ENCODE results near the gene CDC42BPG. TPM values are rescaled to one million over a fixed set of nuclear protein-coding genes. Genes with fewer than 3 reads are reported as not detected.

Gene CDC42BPG
- total RNA-seq, 1 donor from 2014 or later: 13.0 TPM

DNA sequence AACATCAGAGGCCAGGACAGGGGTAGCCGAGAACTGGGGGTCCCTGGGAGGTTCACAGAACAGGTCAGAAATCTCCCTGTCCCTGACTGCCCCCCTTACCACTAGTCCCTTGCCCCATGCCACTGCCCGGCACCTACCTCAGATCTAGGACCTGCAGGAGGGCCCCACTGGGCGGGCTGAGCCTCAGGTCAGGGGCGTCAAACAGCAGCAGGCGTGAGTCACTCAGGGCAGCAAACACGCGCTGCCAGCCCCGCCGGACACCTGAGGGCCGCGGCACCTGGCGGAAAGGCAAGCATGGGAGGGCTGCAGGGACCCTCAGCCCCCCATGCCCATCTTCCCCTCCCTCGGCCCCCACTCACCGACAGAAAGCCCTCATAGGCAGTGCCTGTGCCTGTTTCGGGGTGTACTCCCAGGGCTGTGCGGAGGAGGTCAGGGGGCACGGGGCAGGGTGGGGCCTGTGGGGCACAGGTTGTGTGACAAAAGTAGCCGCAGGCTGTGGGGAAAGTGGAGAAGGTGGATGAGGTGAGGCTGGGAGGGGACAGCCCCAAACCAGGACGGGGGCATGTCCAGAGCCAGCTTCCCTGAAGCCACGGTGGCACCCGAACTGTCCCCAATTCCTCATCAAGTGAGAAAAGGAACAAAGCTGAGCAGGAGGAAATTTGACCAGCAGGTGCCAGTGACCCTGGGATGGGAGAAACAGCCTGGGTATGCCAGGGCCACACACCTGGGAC lies 11.8 kb downstream of the CDC42BPG start:
- no peak for DNase-seq (ENCODE audit: extremely low spot score in 2 of 2)
- Histone ChIP-seq H3K27ac (no peak overlapping the region), H3K4me1 (no peaks in the 10 kb centered on the region), H3K9me3 (no peaks in the 10 kb centered on the region), H3K4me3 (no peak overlapping the region), H3K27me3 (no peaks in the 10 kb centered on the region), H3K36me3 (peaks cover 0 to 7% of the 10 kb centered on the region in 2 donors)
- no peak for TF ChIP-seq POLR2A (IDR thresholded peaks at IDR 0.05)
- TF ChIP-seq, protein P1, sequence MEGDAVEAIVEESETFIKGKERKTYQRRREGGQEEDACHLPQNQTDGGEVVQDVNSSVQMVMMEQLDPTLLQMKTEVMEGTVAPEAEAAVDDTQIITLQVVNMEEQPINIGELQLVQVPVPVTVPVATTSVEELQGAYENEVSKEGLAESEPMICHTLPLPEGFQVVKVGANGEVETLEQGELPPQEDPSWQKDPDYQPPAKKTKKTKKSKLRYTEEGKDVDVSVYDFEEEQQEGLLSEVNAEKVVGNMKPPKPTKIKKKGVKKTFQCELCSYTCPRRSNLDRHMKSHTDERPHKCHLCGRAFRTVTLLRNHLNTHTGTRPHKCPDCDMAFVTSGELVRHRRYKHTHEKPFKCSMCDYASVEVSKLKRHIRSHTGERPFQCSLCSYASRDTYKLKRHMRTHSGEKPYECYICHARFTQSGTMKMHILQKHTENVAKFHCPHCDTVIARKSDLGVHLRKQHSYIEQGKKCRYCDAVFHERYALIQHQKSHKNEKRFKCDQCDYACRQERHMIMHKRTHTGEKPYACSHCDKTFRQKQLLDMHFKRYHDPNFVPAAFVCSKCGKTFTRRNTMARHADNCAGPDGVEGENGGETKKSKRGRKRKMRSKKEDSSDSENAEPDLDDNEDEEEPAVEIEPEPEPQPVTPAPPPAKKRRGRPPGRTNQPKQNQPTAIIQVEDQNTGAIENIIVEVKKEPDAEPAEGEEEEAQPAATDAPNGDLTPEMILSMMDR (IDR thresholded peaks at IDR 0.05): no peak
- TF ChIP-seq POLR2AphosphoS5 (IDR thresholded peaks at IDR 0.05; ENCODE audit: insufficient read depth in 1 of 2, low read depth in 1 of 2): no peak
- intact Hi-C loops (cut with DNase I): no loop called here

DNA sequence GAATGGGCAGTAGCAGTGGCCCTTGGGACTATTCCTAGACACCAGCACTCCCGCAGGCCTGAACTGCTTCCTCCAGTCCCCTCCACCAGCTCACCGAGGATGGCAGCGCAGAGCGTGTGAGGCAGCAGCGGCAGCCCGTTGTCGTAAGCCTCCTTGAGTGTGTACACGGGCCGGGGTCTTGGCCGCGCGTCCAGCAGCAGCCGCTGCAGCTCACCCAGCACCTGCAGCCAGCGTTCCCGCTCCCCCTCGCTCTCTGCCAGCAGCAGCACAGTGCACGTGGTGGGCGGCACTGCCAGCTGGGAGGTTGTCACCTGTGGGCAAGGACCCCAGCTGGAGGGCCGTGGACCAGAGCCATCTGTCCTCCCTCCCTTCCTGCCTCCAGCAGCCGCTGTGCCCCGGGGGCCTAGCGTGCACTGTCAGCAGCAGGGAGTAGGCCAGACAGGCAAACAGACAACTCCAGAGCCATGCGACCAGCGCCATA lies 13.0 kb downstream of the CDC42BPG start:
- H3K4me3 ChIP-seq: no peak overlapping the region
- H3K4me1 ChIP-seq: no peaks in the 10 kb centered on the region
- DNase-seq (ENCODE audit: extremely low spot score in 2 of 2): no peak
- no peaks in the 10 kb centered on the region for H3K27me3 ChIP-seq
- TF ChIP-seq, protein P1 (IDR thresholded peaks at IDR 0.05): no peak
- TF ChIP-seq POLR2A (IDR thresholded peaks at IDR 0.05): no peak
- no peak for TF ChIP-seq POLR2AphosphoS5 (IDR thresholded peaks at IDR 0.05; ENCODE audit: insufficient read depth in 1 of 2, low read depth in 1 of 2)
- no peak overlapping the region for H3K27ac ChIP-seq
- peaks cover 0 to 7% of the 10 kb centered on the region in 2 donors for H3K36me3 ChIP-seq
- H3K9me3 ChIP-seq: no peaks in the 10 kb centered on the region
- intact Hi-C loops (cut with DNase I): no loop called here

DNA sequence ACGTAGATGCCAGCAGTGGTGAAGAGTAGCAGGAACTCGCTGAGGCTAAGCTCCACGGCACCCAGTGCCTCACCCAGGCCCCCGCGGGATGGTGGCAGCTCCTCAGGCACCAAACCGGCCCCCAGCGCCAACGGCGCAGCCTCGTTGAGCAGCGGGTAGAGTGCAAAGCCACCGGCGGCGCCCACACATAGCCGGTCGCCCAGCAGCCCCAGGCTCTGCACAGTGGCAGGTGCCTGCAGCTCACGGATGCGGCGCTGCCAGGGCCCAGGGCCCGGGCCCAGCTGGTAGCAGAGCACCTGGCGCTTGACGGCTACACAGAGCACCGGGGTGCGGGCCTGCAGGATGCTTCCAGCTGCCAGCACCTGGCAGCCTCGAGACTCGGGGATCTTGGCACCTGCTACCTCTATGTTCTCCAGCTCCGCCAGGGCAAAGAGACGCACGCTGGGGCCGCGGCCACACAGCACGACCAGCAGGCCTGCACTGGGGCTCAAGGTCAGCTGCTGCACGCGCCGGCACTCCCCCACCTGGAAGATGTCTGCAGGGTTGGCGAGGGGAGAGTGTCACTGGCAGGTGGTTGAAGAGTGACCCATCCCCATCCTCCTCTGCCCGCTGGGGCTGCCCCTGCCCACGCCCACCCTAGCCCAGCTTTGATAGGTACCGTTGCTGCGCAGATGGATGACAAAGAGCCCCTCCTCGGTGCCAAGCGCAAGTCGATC lies 14.8 kb downstream of the CDC42BPG start:
- H3K9me3 ChIP-seq: no peaks in the 10 kb centered on the region
- no peak overlapping the region for H3K4me3 ChIP-seq
- no peak overlapping the region for H3K27ac ChIP-seq
- no peak for DNase-seq (ENCODE audit: extremely low spot score in 2 of 2)
- TF ChIP-seq, protein P1 (IDR thresholded peaks at IDR 0.05): no peak
- no peak for TF ChIP-seq POLR2A (IDR thresholded peaks at IDR 0.05)
- TF ChIP-seq POLR2AphosphoS5 (IDR thresholded peaks at IDR 0.05; ENCODE audit: insufficient read depth in 1 of 2, low read depth in 1 of 2): no peak
- no peaks in the 10 kb centered on the region for H3K4me1 ChIP-seq
- H3K27me3 ChIP-seq: no peaks in the 10 kb centered on the region
- peaks cover 0 to 7% of the 10 kb centered on the region in 2 donors for H3K36me3 ChIP-seq
- intact Hi-C loops (cut with DNase I): no loop called here

DNA sequence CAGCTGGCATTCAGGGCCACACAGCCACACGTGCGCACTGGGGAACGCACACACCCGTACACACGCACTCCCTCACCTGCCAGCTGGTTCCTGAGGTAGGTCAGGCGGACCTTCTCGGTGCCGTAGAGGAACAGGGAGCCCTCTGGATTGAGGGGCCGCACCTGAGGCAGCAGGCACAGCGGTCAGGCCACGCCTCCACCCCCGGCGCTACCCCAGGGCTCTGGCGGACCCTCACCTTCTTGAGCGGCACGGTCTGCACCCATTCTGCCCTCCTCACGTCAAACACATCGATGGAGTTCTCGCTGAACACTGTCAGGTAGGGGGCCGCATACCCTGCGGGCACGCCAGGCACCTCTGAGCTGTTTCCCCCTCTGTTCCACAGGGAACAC lies 17.0 kb downstream of the CDC42BPG start:
- H3K36me3 ChIP-seq: peaks cover 0 to 7% of the 10 kb centered on the region in 2 donors
- no peaks in the 10 kb centered on the region for H3K27me3 ChIP-seq
- H3K27ac ChIP-seq: no peak overlapping the region

More for the DNA sequence above, 17.0 kb downstream of the CDC42BPG start:
- H3K4me3 ChIP-seq: no peak overlapping the region
- no peaks in the 10 kb centered on the region for H3K9me3 ChIP-seq
- intact Hi-C loops (cut with DNase I): no loop called here
- no peak for DNase-seq (ENCODE audit: extremely low spot score in 2 of 2)
- TF ChIP-seq POLR2AphosphoS5 (IDR thresholded peaks at IDR 0.05; ENCODE audit: insufficient read depth in 1 of 2, low read depth in 1 of 2) (no peak), POLR2A (IDR thresholded peaks at IDR 0.05) (no peak)
- TF ChIP-seq, protein P1 (IDR thresholded peaks at IDR 0.05): no peak
- no peaks in the 10 kb centered on the region for H3K4me1 ChIP-seq
